Suppressor macrophage (primary cell): ENCODE data around the gene EDNRB.
"Not testable (repeated sequence)": the region's sequence is repeated elsewhere in the genome, so short reads cannot be mapped to it uniquely, and the experiment has no call there.

ENCODE experiments used
- DNase-seq, 4 experiments: peaks; one replicate each; pipeline ENCODE4 v3.0.0-alpha.2; 2020 to 2022
- total RNA-seq, 17 experiments: gene quantifications; one replicate each; lab custom pipeline; 2026; ENCODE audit warnings: mixed read lengths in 6 of 17, inconsistent platforms in 3 of 17; lab: John Stamatoyannopoulos, UW

Gene EDNRB
- total RNA-seq: 0.81 to 7.1 (median 2.5) reads per million in 17 experiments

DNA sequence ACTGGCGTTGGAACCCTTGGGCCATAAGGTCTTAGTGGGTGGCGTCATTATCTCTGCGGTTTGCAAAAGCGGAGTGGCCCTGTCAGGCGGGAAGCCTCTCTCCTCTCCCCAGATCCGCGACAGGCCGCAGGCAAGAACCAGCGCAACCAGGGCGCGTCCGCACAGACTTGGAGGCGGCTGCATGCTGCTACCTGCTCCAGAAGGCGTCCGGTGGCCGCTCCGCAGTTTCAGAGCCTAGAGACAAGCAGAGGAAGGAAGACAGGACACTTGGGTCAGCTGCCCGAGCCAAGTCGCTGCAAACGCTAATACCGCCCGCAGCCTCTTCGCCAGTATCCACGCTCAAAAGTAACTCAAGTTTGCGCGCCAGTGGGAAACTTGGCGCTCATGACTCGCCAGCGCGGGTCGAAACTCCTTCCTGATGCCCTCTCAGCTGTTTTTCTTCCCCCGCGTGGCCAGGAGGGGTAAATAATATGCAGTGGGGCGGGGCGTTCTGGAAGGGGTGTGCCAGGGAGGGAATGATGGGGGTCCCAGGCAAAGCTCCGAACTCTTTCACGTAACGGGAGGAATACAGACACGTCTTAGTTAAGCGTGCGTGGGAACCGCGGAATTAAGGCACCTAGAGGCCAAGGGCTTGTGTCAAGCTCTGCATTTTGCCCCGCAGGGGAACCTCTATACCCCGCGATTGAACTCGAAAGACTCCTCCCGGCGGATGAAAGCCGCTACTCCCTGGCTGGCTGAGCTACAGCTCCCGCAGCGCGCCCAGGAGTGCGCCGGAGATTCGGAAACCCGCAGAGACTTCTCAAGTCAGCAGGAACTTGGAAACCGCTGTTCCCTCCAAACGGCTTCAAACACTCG lies at the start of gene EDNRB:
TSS of gene EDNRB (minus strand) at position 441 of the 855 bp plus-strand sequence. CDS start at position 183, 258 bp downstream.
- peak; percentile 53 to 70 (median 59) for DNase-seq

DNA sequence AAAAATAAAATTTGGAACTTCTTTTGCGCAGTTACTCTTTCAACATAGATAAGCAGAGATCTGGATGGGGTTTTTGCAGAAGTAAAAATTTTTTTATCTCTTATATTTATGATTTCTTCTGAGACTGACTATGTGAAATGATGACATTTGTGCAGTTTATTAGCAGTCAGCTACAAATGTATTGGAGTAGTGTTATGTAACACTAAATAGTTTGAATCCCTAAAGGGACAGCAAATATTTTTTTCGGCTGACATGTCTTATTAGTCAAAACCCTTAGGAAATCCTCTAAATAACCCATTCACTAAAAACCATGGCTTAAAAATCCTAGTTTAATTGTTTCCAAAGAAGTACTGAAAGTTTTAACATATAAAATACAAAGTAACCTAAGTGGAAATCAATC lies 48.0 kb upstream of the EDNRB start:
- DNase-seq: no peak

DNA sequence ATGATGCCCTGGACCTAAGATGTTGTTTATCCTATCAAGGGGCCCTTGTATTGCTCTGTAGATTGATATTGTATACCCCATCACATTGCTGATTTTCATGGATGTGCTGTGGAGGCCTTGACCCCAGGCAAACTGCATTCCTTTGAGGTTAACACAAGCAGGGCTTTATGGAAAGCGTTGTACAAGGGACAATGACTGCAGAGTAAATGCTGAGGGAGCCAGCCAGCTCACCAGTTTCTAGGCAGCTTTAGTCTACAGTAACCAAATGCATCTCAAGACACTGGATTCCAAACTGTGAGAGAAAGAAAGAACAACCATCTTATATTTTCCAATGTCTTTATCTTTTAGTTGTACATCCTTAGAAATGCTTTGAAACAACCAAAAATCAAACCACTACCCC lies 34.1 kb upstream of the EDNRB start:
- DNase-seq: no peak

- no peak for DNase-seq
Observed at GRCh38 chr13:77952276-77952675, 33.6 kb upstream of the EDNRB start.

- DNase-seq: no peak
Observed at GRCh38 chr13:77946522-77946921, 27.9 kb upstream of the EDNRB start.

- not testable (repeated sequence) for DNase-seq
Observed at GRCh38 chr13:77935063-77935462, 16.4 kb upstream of the EDNRB start.

DNA sequence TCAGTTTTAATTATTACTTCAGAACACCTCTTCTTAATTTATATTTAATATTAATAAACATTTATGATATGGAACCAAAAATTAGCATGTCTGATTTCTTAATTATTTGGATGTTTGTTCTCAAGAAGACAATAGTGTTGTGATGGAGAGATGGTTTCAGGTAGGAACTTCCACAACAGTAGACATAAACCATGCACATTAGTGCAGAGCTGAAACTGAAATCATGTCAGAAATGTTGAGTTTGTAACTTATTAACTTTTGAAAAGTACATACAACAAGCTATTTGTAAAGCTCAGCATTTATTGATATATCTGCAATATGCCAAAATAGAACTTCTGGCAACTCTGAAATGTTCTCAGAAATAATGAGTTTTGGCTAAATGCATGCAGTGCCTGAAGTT lies 11.8 kb upstream of the EDNRB start:
- DNase-seq: no peak

GRCh38 chr13:77928909-77929308 lies 10.3 kb upstream of the EDNRB start:
- DNase-seq: peak in 3 of 4 experiments; percentile 12 to 57 (median 44)

DNA sequence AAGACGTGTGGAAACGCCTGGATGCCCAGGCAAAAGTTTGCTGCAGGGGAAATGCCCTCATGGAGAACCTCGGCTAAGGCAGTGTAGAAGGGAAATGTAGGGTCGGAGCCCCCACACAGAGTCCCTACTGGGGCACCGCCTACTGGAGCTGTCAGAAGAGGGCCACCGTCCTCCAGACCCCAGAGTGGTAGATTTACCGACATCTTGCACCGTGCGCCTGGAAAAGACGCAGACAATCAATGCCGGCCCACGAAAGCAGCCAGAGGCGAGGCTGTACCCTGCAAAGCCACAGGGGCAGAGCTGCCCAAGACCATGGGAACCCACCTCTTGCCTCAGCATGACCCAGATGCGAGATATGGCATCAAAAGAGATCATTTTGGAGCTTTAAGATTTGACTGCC lies 7.0 kb upstream of the EDNRB start:
- DNase-seq: no peak

- no peak for DNase-seq
Observed at GRCh38 chr13:77919921-77920294, 1.3 kb upstream of the EDNRB start.

DNA sequence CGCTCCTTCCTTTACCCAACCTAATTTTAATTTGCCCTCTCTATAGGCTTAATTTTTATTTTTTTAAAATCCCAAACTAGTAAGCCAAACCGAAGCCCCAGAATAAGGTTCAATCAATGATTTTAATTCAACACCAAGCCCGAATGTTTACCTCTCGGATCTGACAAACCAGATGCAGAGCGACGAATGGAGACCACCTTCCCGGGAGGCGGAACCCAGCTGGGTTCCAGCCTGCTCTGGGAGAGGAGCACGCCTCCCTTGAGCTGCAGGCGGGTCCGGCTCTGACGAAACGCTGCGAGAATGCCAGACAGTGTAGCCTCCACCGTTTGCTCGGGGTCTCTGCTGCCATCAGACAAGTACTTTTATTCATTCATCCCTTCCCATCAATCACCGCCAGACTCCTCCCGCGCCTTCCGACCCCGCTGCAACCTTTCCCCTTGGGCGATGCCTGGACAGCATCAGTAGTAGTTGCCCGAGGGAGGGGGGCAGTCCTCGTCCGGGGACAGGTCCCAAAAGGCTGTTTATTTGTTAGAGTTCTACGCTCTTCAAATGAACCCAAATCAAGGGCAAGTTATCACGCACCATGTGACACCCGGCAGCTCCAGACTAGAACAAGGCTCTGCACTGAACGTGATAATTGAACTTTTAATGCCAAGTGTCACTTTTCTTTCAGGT lies 752 bp upstream of the EDNRB start:
- DNase-seq: peak; percentile 8 to 36 (median 22)

- no peak for DNase-seq
Observed at GRCh38 chr13:77916488-77916887, 2.1 kb downstream of the EDNRB start.

DNA sequence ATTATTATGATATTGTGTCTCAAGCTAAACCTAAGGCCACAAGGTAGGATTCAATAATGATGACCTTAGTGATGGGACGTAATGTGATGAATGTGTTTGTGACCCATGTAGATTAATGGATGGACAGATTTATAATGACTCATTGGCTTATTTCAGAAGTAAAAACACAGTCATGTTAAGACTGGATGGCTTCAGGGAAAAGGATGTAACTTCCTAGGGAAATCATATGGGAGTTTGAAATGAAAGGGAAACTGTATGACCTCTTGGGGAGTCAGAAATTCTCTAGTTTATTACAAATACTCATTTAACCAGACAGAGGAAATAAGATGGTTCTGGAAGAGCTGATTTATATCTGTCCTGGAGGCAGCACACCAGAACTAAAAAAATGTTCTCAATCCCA lies 2.9 kb downstream of the EDNRB start:
- DNase-seq: no peak

DNA sequence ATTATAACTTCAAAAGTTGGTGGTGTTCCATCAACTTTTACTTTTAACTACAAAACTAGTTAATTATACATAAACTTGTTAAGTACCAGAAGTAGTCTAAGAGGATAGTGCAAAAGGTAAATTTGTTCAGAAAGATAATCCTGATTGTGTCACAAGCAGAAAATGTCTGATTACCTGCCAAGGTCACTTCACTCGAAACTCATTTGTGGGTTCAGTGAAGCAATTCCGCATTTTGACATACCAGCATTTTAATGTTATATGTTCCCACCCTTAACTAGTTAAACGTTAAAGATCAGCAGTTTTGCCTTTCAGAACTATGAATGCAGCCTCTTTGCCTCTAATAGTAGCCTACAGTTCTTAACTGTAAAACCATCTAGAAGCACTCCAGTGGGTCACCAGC lies 5.6 kb downstream of the EDNRB start:
- DNase-seq: no peak

GRCh38 chr13:77911751-77912150 lies 6.9 kb downstream of the EDNRB start:
- DNase-seq: no peak

- DNase-seq: no peak
Observed at GRCh38 chr13:77909827-77910226, 8.8 kb downstream of the EDNRB start.

DNA sequence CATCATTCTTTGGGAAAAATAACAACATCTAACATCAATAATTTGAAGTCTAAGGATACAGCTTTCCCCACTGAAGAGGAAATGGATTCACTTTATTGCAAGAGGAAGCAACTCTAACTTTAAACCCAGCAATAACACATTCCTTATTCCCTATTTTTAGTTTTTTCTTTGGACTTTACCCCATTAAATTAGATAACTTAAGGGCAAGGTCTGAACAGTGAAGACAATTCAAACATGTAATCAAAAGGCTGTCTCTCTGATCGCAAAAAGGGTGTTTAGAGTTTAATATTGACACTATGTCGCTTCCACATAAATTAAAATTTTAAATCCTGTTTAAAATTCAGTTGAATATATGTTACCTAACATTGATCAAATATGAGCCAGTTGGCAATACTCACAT lies 10.1 kb downstream of the EDNRB start:
- DNase-seq: no peak

DNA sequence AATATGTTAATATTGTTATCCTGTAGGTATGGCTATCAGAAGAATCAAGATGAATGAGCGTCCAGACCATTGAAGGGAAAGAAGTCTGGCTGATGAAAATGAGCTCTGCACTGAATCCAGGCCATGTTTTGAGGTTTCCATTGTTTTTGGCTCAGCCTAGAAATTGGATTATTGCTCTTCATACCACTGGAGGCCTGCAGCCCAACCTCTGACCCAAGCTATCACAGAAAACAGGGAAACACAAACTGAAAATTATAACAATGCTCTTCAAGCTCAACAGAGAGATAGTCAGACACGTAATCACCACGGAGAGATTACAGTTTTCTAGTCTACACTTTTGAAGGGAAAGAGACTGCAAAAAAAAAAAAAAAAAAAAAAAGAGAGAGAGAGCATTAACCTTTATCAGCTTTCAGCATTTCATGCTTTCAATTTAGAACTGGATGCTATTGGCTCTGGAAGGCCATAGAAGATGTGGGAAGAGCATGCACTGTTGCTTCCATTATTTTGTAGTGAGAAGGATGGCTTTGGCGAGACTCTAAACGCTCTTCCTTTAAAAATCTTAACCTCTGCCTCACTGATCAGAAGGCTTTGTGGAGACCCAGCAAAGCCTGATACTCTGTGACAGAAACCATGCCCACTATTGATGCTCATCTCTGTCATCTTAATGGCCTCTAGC lies 10.8 kb downstream of the EDNRB start:
- DNase-seq: no peak

DNA sequence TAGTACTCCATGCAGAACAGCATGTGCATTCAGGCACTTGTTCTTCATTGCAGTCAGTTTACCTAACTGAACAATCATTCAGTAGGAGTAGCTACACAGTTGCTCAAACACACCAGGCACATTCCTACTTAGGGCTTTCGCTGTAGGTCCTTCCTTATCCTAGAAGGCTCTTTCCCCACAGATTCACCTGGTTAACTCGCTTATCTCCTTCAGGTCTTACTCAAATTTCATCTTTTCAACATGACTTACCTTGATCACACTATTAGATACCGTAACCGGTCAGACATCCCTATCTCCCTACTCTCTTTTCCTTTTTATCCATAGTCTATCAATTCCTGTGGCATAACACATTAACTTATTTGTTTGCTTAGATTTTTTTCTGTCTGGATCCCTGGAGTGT lies 14.6 kb downstream of the EDNRB start:
- no peak for DNase-seq

- no peak for DNase-seq
Observed at GRCh38 chr13:77903435-77903834, 15.2 kb downstream of the EDNRB start.

DNA sequence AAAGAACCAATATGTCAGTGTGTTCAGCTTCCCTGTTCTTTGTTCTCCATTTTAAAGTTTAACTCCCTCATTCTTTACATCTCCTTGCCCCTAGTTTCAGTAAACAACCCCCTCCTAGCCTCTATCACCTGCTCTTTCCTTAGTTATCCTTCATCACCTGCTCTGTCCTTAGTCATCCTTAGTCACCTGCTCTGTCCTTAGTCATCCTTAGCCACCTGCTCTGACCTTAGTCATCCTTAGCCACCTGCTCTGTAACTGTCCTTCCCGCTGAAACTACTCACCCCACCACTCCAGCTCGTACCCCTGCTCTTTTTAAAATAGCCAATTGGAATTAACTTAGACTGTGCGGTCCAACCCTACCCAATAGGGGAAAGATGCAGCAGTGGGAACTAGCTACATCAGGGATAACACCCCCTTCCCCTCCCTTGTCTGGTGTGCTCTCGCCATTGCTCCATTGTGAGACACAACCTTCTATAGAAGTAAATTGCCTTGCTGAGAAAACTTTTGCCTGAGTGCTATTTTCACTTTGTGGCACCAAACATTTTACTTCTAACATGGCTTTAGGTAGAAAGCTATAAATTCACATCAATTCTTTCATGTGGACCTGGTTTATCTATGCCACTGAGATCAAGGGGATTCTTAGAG lies 16.2 kb downstream of the EDNRB start:
- DNase-seq: no peak

- DNase-seq: peak in 1 of 4 experiments; percentile 6
Observed at GRCh38 chr13:77898097-77898496, 20.5 kb downstream of the EDNRB start.

DNA sequence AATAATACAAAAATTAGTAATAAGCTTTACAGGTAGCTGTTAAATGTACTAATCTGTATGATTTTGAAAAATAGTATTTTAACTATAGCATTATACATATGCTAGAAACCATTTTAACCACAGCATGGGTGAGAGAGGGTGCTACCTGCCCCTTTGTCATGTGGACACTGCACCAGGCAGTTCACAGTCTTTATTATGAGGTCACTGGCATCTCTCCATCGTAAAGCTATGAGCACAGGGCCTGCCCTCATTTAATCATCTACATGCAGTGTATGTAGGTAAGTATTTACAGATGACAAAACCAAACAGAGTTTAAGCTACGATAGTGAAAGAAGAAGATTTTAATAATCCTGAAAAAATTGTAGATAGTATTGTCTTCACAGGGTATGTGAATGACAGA lies 21.7 kb downstream of the EDNRB start:
- no peak for DNase-seq
